ENCODE measurements around the gene NOB1. TPM values are rescaled to one million over a fixed set of nuclear protein-coding genes. Genes with fewer than 3 reads are reported as not detected.
"Not testable (repeated sequence)": the region's sequence is repeated elsewhere in the genome, so short reads cannot be mapped to it uniquely, and the experiment has no call there.

NOB1 gene
- total RNA-seq, 1 experiment from 2014 or later = 31.9 TPM

DNA sequence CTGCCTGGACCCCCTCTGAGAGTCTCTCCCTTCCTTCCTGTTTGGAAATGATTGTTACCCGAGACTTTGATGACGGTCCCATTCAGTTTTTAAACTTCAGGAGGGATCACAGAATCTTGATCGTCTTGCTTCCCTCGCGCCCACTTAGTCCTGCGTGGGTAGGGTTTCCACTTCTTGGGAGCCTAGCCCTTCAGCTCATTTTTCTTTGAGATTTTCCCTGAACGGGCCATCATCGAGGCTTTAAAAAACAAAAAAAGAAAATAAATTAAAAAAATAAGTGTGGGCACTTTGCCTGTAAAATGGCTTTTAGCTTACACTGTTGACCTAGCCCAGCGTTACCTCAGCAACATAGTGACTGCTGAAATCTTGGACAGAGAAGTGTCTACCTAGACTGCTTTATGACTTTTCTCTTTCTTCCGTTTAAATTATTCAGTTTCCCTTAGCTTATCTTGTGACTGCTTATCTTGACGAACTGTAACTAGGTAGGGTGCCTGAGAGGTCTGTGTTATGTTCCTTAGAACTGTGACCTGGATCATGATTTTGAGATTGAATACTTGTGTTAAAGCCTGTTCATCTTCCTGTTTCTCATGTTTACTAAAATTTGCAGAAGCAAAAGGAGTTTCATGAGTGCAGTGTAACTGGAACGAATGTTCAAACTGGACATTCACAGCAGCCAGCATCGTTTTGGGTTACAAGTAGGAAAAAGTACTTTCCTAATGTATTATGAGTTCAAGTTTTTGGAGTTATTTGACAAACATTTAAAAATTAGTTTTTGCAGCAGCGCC is 8.3 kb upstream of the NOB1 start:
- peak overlapping the region; percentile 87 for H3K4me2 ChIP-seq (ENCODE audit: low read length)
- TF ChIP-seq EZH2 (IDR thresholded peaks at IDR 0.05; ENCODE audit: low read length, unreplicated experiment) (no peak), CTCF (conservative IDR thresholded peaks at IDR 0.05; ENCODE audit: low read depth, low read length) (no peak), EZH2phosphoT487 (IDR thresholded peaks at IDR 0.05; ENCODE audit: borderline replicate concordance, low read length) (no peak)
- no peaks in the 10 kb centered on the region for H3K9me2 ChIP-seq (replicated peaks; ENCODE audit: low read length)
- intact Hi-C loops (cut with micrococcal nuclease) = no loop called here
- peak; percentile 21 for DNase-seq
- no peaks in the 10 kb centered on the region for H3F3A ChIP-seq (ENCODE audit: low read length, unreplicated experiment)
- POLR2A ChIA-PET (ENCODE audit: unreplicated experiment) = interaction anchor here (0.5 kb wide), 1 partner anchor 156 kb away, joined by 3 read pairs; no protein-coding TSS in a partner anchor
- H2AFZ ChIP-seq (ENCODE audit: low read length) = peak overlapping the region; percentile 95
- H3K36me3 ChIP-seq (ENCODE audit: low read depth, low read length) = no peaks in the 10 kb centered on the region
- CTCF ChIA-PET = no interaction called here
- BruUV-seq (replicated peaks) = TSS peak; percentile 50
- peak overlapping the region; percentile 57 for H3K27ac ChIP-seq (ENCODE audit: low read length)
- H3K4me1 ChIP-seq (ENCODE audit: insufficient read depth, low read length) = peaks cover 17% of the 10 kb centered on the region
- peak overlapping the region; percentile 90 for H3K9ac ChIP-seq (ENCODE audit: low read length)
- peak; percentile 59 for ATAC-seq
- peak overlapping the region; percentile 95 for H3K4me3 ChIP-seq (ENCODE audit: low read length)
- no peaks in the 10 kb centered on the region for H3K27me3 ChIP-seq (ENCODE audit: low read length)
- peaks cover 28% of the 10 kb centered on the region for H3K79me2 ChIP-seq (ENCODE audit: low read length)
- no peaks in the 10 kb centered on the region for H4K20me1 ChIP-seq (ENCODE audit: low read length)
- H3K9me3 ChIP-seq (ENCODE audit: low read length) = no peaks in the 10 kb centered on the region

DNA sequence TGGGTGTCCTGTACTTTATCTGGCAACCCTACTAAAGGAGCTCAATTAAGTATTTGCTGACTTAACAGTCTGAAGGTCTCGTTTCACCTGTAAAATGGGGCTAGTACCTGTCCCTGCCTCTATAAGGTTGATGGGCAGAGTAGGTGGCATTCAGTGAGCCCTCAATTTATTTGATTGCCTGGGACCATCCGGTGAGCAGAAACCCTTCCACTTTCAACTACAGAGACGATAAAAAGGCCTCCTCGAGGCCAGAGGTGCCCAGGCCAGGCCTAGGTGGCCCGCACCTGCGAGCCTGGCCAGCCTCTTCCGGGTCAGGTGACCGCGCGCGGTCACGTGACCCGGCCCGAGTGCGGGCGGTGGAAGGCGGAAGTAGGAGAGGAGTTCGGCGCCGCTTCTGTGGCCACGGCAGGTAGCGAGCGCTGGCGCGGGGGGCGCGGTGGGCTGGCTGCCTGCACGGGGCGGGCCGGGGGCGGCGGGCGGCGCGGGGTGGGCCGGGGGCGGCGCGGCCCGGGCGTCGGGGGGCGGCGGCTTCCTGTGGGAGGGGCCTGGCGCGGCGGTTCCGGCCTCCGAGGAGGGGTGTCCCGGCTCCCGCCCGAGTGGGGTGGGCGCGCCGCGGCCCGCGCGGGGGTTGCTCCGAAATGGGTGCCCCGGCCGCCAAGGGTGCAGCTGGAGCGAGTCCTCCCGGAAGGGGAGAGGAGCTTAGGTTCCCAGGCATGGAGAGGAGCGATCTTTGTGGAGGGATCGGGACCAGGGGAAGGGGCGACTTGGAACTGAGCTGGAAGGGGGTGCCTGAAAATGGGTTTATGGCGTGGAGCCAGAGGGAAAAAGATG is 7.5 kb upstream of the NOB1 start, which contains the start of gene WWP2:
TSS of gene WWP2 (plus strand) at position 350 of the 831 bp plus-strand sequence. CDS start 24,679 bp downstream, outside the sequence.
- H3K79me2 ChIP-seq (ENCODE audit: low read length) = peaks cover 28% of the 10 kb centered on the region
- POLR2A ChIA-PET (ENCODE audit: unreplicated experiment) = interaction anchor here (0.5 kb wide), 1 partner anchor 157 kb away, joined by 3 read pairs; no protein-coding TSS in a partner anchor

GRCh38 chr16:69757375-69757774 is 2.6 kb upstream of the NOB1 start:
- H3K27ac ChIP-seq (ENCODE audit: low read length); BruUV-seq (replicated peaks); H3K4me2 ChIP-seq (ENCODE audit: low read length); H3K9ac ChIP-seq (ENCODE audit: low read length); H3K9me2 ChIP-seq (replicated peaks; ENCODE audit: low read length); H3F3A ChIP-seq (ENCODE audit: low read length, unreplicated experiment); H3K36me3 ChIP-seq (ENCODE audit: low read depth, low read length); ATAC-seq; H3K9me3 ChIP-seq (ENCODE audit: low read length); CTCF ChIA-PET; DNase-seq; H3K27me3 ChIP-seq (ENCODE audit: low read length); POLR2A ChIA-PET (ENCODE audit: unreplicated experiment); H3K4me3 ChIP-seq (ENCODE audit: low read length); H2AFZ ChIP-seq (ENCODE audit: low read length): not testable (repeated sequence)
- peaks cover 24% of the 10 kb centered on the region for H3K79me2 ChIP-seq (ENCODE audit: low read length)
- intact Hi-C loops (cut with micrococcal nuclease) = loop anchor here (10.0 kb wide), 1 partner anchor 363 kb away; no protein-coding TSS in a partner anchor
- H4K20me1 ChIP-seq (ENCODE audit: low read length) = peaks cover 14% of the 10 kb centered on the region
- H3K4me1 ChIP-seq (ENCODE audit: insufficient read depth, low read length) = peaks cover 12% of the 10 kb centered on the region

More for the DNA sequence above, 7.5 kb upstream of the NOB1 start, which contains the start of gene WWP2:
- H2AFZ ChIP-seq (ENCODE audit: low read length) = peak within 1 kb of the TSS; percentile 95
- H3K4me2 ChIP-seq (ENCODE audit: low read length) = peak within 1 kb of the TSS; percentile 87
- H3K9me3 ChIP-seq (ENCODE audit: low read length) = no peaks in the 10 kb centered on the region
- no TSS peak for BruUV-seq (replicated peaks)
- no peaks in the 10 kb centered on the region for H3K36me3 ChIP-seq (ENCODE audit: low read depth, low read length)
- peak; percentile 86 for ATAC-seq
- intact Hi-C loops (cut with micrococcal nuclease) = no loop called here
- H4K20me1 ChIP-seq (ENCODE audit: low read length) = no peaks in the 10 kb centered on the region
- H3F3A ChIP-seq (ENCODE audit: low read length, unreplicated experiment) = no peaks in the 10 kb centered on the region
- CTCF ChIA-PET = no interaction called here
- no peaks in the 10 kb centered on the region for H3K9me2 ChIP-seq (replicated peaks; ENCODE audit: low read length)
- H3K27me3 ChIP-seq (ENCODE audit: low read length) = no peaks in the 10 kb centered on the region
- TF ChIP-seq CTCF (conservative IDR thresholded peaks at IDR 0.05; ENCODE audit: low read depth, low read length) (no peak), EZH2 (IDR thresholded peaks at IDR 0.05; ENCODE audit: low read length, unreplicated experiment) (no peak), EZH2phosphoT487 (IDR thresholded peaks at IDR 0.05; ENCODE audit: borderline replicate concordance, low read length) (no peak)
- peak; percentile 77 for DNase-seq
- peaks cover 17% of the 10 kb centered on the region for H3K4me1 ChIP-seq (ENCODE audit: insufficient read depth, low read length)
- peak within 1 kb of the TSS; percentile 95 for H3K4me3 ChIP-seq (ENCODE audit: low read length)
- H3K9ac ChIP-seq (ENCODE audit: low read length) = peak within 1 kb of the TSS; percentile 90
- peak within 1 kb of the TSS; percentile 57 for H3K27ac ChIP-seq (ENCODE audit: low read length)

Data from PC-3 (cell line).